Measurements from ENCODE around the gene KNTC1. TPM values are rescaled to one million over a fixed set of nuclear protein-coding genes. Genes with fewer than 3 reads are reported as not detected.

Gene KNTC1
- total RNA-seq, 1 donor from 2014 or later: 34.0 TPM

- no peak for TF ChIP-seq CTCF (IDR thresholded peaks at IDR 0.05; ENCODE audit: partially characterized antibody, unreplicated experiment)
- Mint-ChIP-seq H3K27me3 (ENCODE audit: unreplicated experiment) (no peaks in the 10 kb centered on the region), H3K27ac (ENCODE audit: unreplicated experiment) (no peak overlapping the region), H3K36me3 (ENCODE audit: unreplicated experiment) (no peaks in the 10 kb centered on the region), H3K4me3 (ENCODE audit: unreplicated experiment) (no peak overlapping the region), H3K9me3 (ENCODE audit: unreplicated experiment) (no peaks in the 10 kb centered on the region), H3K4me1 (ENCODE audit: low read depth, unreplicated experiment) (no peaks in the 10 kb centered on the region)
- DNase-seq: no peak
These were observed 134.9 kb downstream of the KNTC1 start for GRCh38 chr12:122661938-122662337.

- H3K27me3 Mint-ChIP-seq (ENCODE audit: unreplicated experiment): peaks cover 3% of the 10 kb centered on the region
- no peaks in the 10 kb centered on the region for H3K4me1 Mint-ChIP-seq (ENCODE audit: low read depth, unreplicated experiment)
- TF ChIP-seq CTCF (IDR thresholded peaks at IDR 0.05; ENCODE audit: partially characterized antibody, unreplicated experiment): no peak
- H3K9me3 Mint-ChIP-seq (ENCODE audit: unreplicated experiment): no peaks in the 10 kb centered on the region
- H3K27ac Mint-ChIP-seq (ENCODE audit: unreplicated experiment): no peak overlapping the region
- no peaks in the 10 kb centered on the region for H3K36me3 Mint-ChIP-seq (ENCODE audit: unreplicated experiment)
- no peak overlapping the region for H3K4me3 Mint-ChIP-seq (ENCODE audit: unreplicated experiment)
- DNase-seq: no peak
These were observed 138.3 kb downstream of the KNTC1 start for GRCh38 chr12:122665349-122665748.

- TF ChIP-seq CTCF (IDR thresholded peaks at IDR 0.05; ENCODE audit: partially characterized antibody, unreplicated experiment): no peak
- Mint-ChIP-seq H3K27me3 (ENCODE audit: unreplicated experiment) (peaks cover 3% of the 10 kb centered on the region), H3K4me3 (ENCODE audit: unreplicated experiment) (no peak overlapping the region), H3K4me1 (ENCODE audit: low read depth, unreplicated experiment) (no peaks in the 10 kb centered on the region), H3K36me3 (ENCODE audit: unreplicated experiment) (no peaks in the 10 kb centered on the region), H3K9me3 (ENCODE audit: unreplicated experiment) (no peaks in the 10 kb centered on the region), H3K27ac (ENCODE audit: unreplicated experiment) (no peak overlapping the region)
- no peak for DNase-seq
These were observed 138.7 kb downstream of the KNTC1 start for GRCh38 chr12:122665759-122666158.

GRCh38 chr12:122668268-122668667 lies 141.2 kb downstream of the KNTC1 start:
- no peak for DNase-seq
- no peak overlapping the region for H3K27ac Mint-ChIP-seq (ENCODE audit: unreplicated experiment)

More at GRCh38 chr12:122668268-122668667, 141.2 kb downstream of the KNTC1 start:
- Mint-ChIP-seq H3K4me3 (ENCODE audit: unreplicated experiment) (no peak overlapping the region), H3K27me3 (ENCODE audit: unreplicated experiment) (peaks cover 3% of the 10 kb centered on the region), H3K9me3 (ENCODE audit: unreplicated experiment) (no peaks in the 10 kb centered on the region), H3K36me3 (ENCODE audit: unreplicated experiment) (no peaks in the 10 kb centered on the region), H3K4me1 (ENCODE audit: low read depth, unreplicated experiment) (peaks cover 3% of the 10 kb centered on the region)
- no peak for TF ChIP-seq CTCF (IDR thresholded peaks at IDR 0.05; ENCODE audit: partially characterized antibody, unreplicated experiment)

Measured in glutamatergic neuron (in vitro differentiated cells).